NCI-H2196 treated with DMSO at 0.1 percent for 48 hours (cell line): Measurements from ENCODE around the gene PRR29.

Experiments used
- DNase-seq: peaks from one replicate; lab custom pipeline; 2025; ENCODE audit not compliant: unreplicated experiment; lab: John Stamatoyannopoulos, UW

The PRR29 gene

GRCh38 chr17:63998050-63998720 is at the start of gene PRR29:
TSS of gene PRR29 (plus strand) at chr17:63998351. CDS start at chr17:63998365, 14 bp downstream.
- peak; percentile 56 for DNase-seq

GRCh38 chr17:63948521-63948920 is 49.6 kb upstream of the PRR29 start:
- DNase-seq = no peak

- DNase-seq = no peak
Measured at GRCh38 chr17:63949576-63950250, 48.4 kb upstream of the PRR29 start.

- DNase-seq = no peak
Measured at GRCh38 chr17:63950940-63951907, 46.9 kb upstream of the PRR29 start.

GRCh38 chr17:63954402-63955063 is 43.6 kb upstream of the PRR29 start:
- no peak for DNase-seq

GRCh38 chr17:63955232-63955631 is 42.9 kb upstream of the PRR29 start:
- DNase-seq = no peak

GRCh38 chr17:63955791-63956190 is 42.4 kb upstream of the PRR29 start:
- no peak for DNase-seq

GRCh38 chr17:63956296-63956920 is 41.7 kb upstream of the PRR29 start:
- no peak for DNase-seq

GRCh38 chr17:63960006-63960405 is 38.1 kb upstream of the PRR29 start:
- no peak for DNase-seq

GRCh38 chr17:63960430-63960829 is 37.7 kb upstream of the PRR29 start:
- DNase-seq = no peak

GRCh38 chr17:63961355-63962212 is 36.6 kb upstream of the PRR29 start:
- DNase-seq = no peak

GRCh38 chr17:63962298-63962744 is 35.8 kb upstream of the PRR29 start:
- no peak for DNase-seq

GRCh38 chr17:63963123-63963522 is 35.0 kb upstream of the PRR29 start:
- no peak for DNase-seq

GRCh38 chr17:63966646-63967264 is 31.4 kb upstream of the PRR29 start:
- DNase-seq = no peak

- no peak for DNase-seq
Measured at GRCh38 chr17:63967953-63968352, 30.2 kb upstream of the PRR29 start.

GRCh38 chr17:63969278-63969677 is 28.9 kb upstream of the PRR29 start:
- DNase-seq = no peak

- DNase-seq = no peak
Measured at GRCh38 chr17:63972796-63973195, 25.4 kb upstream of the PRR29 start, which contains the start of gene SCN4A. TSS of gene SCN4A (minus strand) at chr17:63972918. CDS start at chr17:63972841, 77 bp downstream.

GRCh38 chr17:63973247-63973646 is 24.9 kb upstream of the PRR29 start:
- DNase-seq = no peak
